Measurements from ENCODE around the gene FAM90A26.
"Not testable (repeated sequence)": the region's sequence is repeated elsewhere in the genome, so short reads cannot be mapped to it uniquely, and the experiment has no call there.

Gene FAM90A26

DNA sequence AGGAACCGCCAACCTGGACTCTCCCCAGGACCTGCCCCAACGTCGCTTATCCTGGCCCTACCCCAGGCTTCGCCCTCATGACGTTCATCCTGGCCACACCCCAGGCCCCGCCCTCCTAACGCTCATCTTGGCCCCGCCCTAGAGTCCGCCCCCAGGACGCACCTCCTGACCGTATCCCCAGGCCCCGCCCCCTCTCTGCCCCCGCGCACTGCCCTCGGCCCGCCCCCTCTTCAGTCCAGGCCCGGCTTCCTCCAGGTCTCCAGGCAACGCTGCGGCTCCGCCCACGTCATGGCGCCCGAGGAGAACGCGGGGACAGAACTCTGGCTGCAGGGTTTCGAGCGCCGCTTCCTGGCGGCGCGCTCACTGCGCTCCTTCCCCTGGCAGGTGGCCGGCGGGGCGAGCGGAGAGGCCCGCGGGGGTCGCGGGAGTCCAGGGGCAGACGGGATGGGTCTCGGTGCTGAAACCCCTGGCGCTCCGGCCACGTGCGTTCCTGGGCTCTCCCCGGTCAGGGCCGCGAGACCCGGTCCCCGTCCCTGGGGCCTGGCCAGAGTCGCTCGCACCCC lies 17.1 kb upstream of the FAM90A26 start:
- Histone ChIP-seq H3K27ac (replicated peaks; ENCODE audit: low read length) (peak overlapping the region; percentile 88), H4K91ac (ENCODE audit: low read depth, low read length, poor library complexity) (peak overlapping the region; percentile 30), H3K4me3 (ENCODE audit: low read length in 2 of 2) (peak overlapping the region; percentile 50 to 88), H3K9ac (ENCODE audit: low read depth, low read length, poor library complexity) (peak overlapping the region; percentile 70), H3K18ac (ENCODE audit: low read length) (peak overlapping the region; percentile 74), H3K4me2 (ENCODE audit: insufficient read depth, low read length, poor library complexity, severe bottlenecking) (peak overlapping the region; percentile 54), H2AFZ (ENCODE audit: low read length) (peak overlapping the region; percentile 83)
- not testable (repeated sequence) for H3K9me3 ChIP-seq (replicated peaks in 1 of 2; ENCODE audit: control insufficient read depth in 2 of 2, insufficient read depth in 1 of 2, low read depth in 1 of 2, low read length in 2 of 2); H4K8ac ChIP-seq (ENCODE audit: low read depth, low read length); H2AK5ac ChIP-seq (ENCODE audit: low read depth, low read length); H3K14ac ChIP-seq (ENCODE audit: low read length); H3K79me1 ChIP-seq (ENCODE audit: low read depth, low read length); H2BK15ac ChIP-seq (ENCODE audit: low read length); H3K36me3 ChIP-seq (replicated peaks in 1 of 2; ENCODE audit: control insufficient read depth in 2 of 2, insufficient read depth in 2 of 2, low read length in 2 of 2); H2BK5ac ChIP-seq (ENCODE audit: low read length); H2BK12ac ChIP-seq (ENCODE audit: low read length); H3K4me1 ChIP-seq (ENCODE audit: control insufficient read depth in 2 of 2, insufficient read depth in 1 of 2, low read depth in 1 of 2, low read length in 2 of 2); H3K27me3 ChIP-seq (ENCODE audit: control insufficient read depth in 3 of 3, insufficient read depth in 3 of 3, low read depth in 1 of 3, low read length in 3 of 3); H2BK120ac ChIP-seq (ENCODE audit: low read depth, low read length); H3K4ac ChIP-seq (ENCODE audit: low read length); H3K23ac ChIP-seq (ENCODE audit: low read depth, low read length, poor library complexity)
- WGBS, 2 donors (ENCODE audit: extremely low coverage in 2 of 2, insufficient read length in 2 of 2, insufficient replicate concordance in 1 of 2) = no CpG with 5 or more reads among the region's 53 CpGs
- peak; percentile 96 for DNase-seq (ENCODE audit: low spot score)

DNA sequence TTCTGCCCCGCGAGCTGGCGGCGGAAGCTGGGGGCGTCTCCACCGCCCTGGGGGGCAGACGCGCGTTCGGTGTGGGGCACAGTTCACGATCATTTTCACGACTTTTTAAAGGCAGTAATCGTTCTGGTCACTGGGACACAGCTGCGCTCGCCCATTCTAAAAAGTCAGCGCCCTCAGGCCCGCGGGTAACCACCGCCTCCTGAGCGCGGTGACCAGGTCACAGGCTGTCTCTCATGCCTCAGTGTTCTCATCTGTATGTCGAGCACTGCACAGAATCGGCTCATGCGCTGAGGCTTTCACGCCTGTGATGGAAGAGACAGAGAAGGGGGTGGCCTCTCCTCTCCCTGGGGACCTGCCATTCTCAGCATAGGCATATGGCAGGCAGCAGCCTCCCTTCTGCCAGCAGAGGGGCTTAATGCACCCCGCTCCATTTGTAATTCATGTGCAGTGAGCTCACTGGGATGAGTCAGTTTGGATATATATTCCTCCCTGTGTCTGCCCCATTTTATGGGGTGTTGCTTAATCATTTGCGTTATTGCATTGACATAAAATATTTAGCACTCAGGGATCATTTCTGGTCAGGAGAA lies 16.5 kb upstream of the FAM90A26 start:
- no CpG with 5 or more reads among the region's 27 CpGs for WGBS, 2 donors (ENCODE audit: extremely low coverage in 2 of 2, insufficient read length in 2 of 2, insufficient replicate concordance in 1 of 2)
- peak; percentile 3 for DNase-seq (ENCODE audit: low spot score)
- not testable (repeated sequence) for H3K23ac ChIP-seq (ENCODE audit: low read depth, low read length, poor library complexity); H2BK5ac ChIP-seq (ENCODE audit: low read length); H3K9me3 ChIP-seq (replicated peaks in 1 of 2; ENCODE audit: control insufficient read depth in 2 of 2, insufficient read depth in 1 of 2, low read depth in 1 of 2, low read length in 2 of 2); H3K4me1 ChIP-seq (ENCODE audit: control insufficient read depth in 2 of 2, insufficient read depth in 1 of 2, low read depth in 1 of 2, low read length in 2 of 2); H3K18ac ChIP-seq (ENCODE audit: low read length); H2AK5ac ChIP-seq (ENCODE audit: low read depth, low read length); H3K27ac ChIP-seq (replicated peaks; ENCODE audit: low read length); H2BK12ac ChIP-seq (ENCODE audit: low read length); H3K4ac ChIP-seq (ENCODE audit: low read length); H3K14ac ChIP-seq (ENCODE audit: low read length); H2BK15ac ChIP-seq (ENCODE audit: low read length); H3K79me1 ChIP-seq (ENCODE audit: low read depth, low read length); H4K8ac ChIP-seq (ENCODE audit: low read depth, low read length); H2BK120ac ChIP-seq (ENCODE audit: low read depth, low read length); H3K36me3 ChIP-seq (replicated peaks in 1 of 2; ENCODE audit: control insufficient read depth in 2 of 2, insufficient read depth in 2 of 2, low read length in 2 of 2); H3K27me3 ChIP-seq (ENCODE audit: control insufficient read depth in 3 of 3, insufficient read depth in 3 of 3, low read depth in 1 of 3, low read length in 3 of 3)
- peak overlapping the region; percentile 83 for H2AFZ ChIP-seq (ENCODE audit: low read length)
- peak overlapping the region; percentile 30 for H4K91ac ChIP-seq (ENCODE audit: low read depth, low read length, poor library complexity)
- H3K9ac ChIP-seq (ENCODE audit: low read depth, low read length, poor library complexity) = peak overlapping the region; percentile 70
- H3K4me2 ChIP-seq (ENCODE audit: insufficient read depth, low read length, poor library complexity, severe bottlenecking) = peak overlapping the region; percentile 54
- H3K4me3 ChIP-seq (ENCODE audit: low read length in 2 of 2) = peak overlapping the region; percentile 50 to 88

DNA sequence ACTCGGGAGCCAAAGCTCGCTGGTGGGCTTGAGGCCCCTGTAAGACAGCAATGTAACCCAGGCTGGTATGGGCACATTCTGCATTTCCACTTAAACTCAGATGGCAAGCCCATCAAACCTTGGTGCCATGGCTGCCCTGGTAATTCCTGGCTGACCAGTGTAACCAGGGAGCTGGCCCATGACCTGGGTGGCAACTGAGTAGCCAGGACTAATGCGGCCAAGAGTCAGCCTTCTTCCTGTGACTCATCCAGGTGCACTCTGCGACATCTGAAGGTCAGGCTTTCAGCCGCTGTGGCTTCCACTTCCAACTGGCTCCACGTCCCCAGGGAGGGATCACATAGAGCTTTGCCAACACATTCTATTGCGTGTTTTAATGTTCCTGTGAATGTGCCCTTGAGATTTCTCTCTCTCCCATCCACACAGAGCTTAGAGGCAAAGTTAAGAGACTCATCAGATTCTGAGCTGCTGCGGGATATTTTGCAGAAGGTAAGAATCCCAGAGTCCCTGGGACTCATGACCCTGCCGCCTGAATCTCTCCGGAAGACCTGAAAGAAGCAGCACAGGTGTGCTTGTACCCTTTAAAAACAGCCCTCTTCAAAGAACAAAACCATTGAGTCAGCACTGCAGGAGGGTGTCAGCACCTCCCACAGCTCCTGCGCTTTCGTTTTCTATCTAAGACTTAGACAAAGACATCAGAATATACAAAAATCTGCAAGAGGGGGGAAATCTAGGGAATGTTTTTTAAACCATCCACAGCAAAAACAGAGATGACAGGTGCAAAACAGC lies 14.9 kb upstream of the FAM90A26 start:
- H3K4me1 ChIP-seq (ENCODE audit: control insufficient read depth in 2 of 2, insufficient read depth in 1 of 2, low read depth in 1 of 2, low read length in 2 of 2); H2BK120ac ChIP-seq (ENCODE audit: low read depth, low read length); H2AK5ac ChIP-seq (ENCODE audit: low read depth, low read length); H3K9me3 ChIP-seq (replicated peaks in 1 of 2; ENCODE audit: control insufficient read depth in 2 of 2, insufficient read depth in 1 of 2, low read depth in 1 of 2, low read length in 2 of 2); H2BK12ac ChIP-seq (ENCODE audit: low read length); H3K27ac ChIP-seq (replicated peaks; ENCODE audit: low read length); H3K9ac ChIP-seq (ENCODE audit: low read depth, low read length, poor library complexity); H3K36me3 ChIP-seq (replicated peaks in 1 of 2; ENCODE audit: control insufficient read depth in 2 of 2, insufficient read depth in 2 of 2, low read length in 2 of 2); H2AFZ ChIP-seq (ENCODE audit: low read length); H3K23ac ChIP-seq (ENCODE audit: low read depth, low read length, poor library complexity); H3K4me2 ChIP-seq (ENCODE audit: insufficient read depth, low read length, poor library complexity, severe bottlenecking); H4K8ac ChIP-seq (ENCODE audit: low read depth, low read length); DNase-seq (ENCODE audit: low spot score); H4K91ac ChIP-seq (ENCODE audit: low read depth, low read length, poor library complexity); H3K18ac ChIP-seq (ENCODE audit: low read length); H3K4ac ChIP-seq (ENCODE audit: low read length); H3K14ac ChIP-seq (ENCODE audit: low read length); H3K27me3 ChIP-seq (ENCODE audit: control insufficient read depth in 3 of 3, insufficient read depth in 3 of 3, low read depth in 1 of 3, low read length in 3 of 3); H2BK5ac ChIP-seq (ENCODE audit: low read length); H3K4me3 ChIP-seq (ENCODE audit: low read length in 2 of 2); H2BK15ac ChIP-seq (ENCODE audit: low read length); H3K79me1 ChIP-seq (ENCODE audit: low read depth, low read length): not testable (repeated sequence)
- no CpG with 5 or more reads among the region's 12 CpGs for WGBS, 2 donors (ENCODE audit: extremely low coverage in 2 of 2, insufficient read length in 2 of 2, insufficient replicate concordance in 1 of 2)

DNA sequence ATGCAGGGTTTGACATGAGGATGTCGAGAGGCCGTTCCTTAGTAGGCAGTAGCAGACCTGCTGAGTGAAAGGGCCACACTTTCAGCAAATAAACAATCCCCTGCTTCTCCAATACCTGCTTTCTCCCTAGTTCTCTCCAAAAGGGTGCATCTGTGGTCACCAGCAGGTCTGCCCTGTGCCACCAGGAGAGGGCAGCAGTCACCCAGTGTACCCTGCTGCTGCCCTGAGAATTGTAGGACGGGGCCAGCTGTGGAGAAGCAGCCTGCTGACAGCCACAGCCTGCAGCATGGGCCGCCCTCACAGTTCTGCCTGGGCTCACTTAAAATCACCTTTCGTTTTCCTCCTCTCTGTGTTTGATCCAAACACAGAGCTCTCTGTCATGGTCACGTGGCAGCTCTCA lies 11.8 kb upstream of the FAM90A26 start:
- not testable (repeated sequence) for H3K4me1 ChIP-seq (ENCODE audit: control insufficient read depth in 2 of 2, insufficient read depth in 1 of 2, low read depth in 1 of 2, low read length in 2 of 2); H2AK5ac ChIP-seq (ENCODE audit: low read depth, low read length); H4K8ac ChIP-seq (ENCODE audit: low read depth, low read length); H4K91ac ChIP-seq (ENCODE audit: low read depth, low read length, poor library complexity); H2BK5ac ChIP-seq (ENCODE audit: low read length); H3K27me3 ChIP-seq (ENCODE audit: control insufficient read depth in 3 of 3, insufficient read depth in 3 of 3, low read depth in 1 of 3, low read length in 3 of 3); H3K4ac ChIP-seq (ENCODE audit: low read length); H2AFZ ChIP-seq (ENCODE audit: low read length); H3K36me3 ChIP-seq (replicated peaks in 1 of 2; ENCODE audit: control insufficient read depth in 2 of 2, insufficient read depth in 2 of 2, low read length in 2 of 2); H3K9me3 ChIP-seq (replicated peaks in 1 of 2; ENCODE audit: control insufficient read depth in 2 of 2, insufficient read depth in 1 of 2, low read depth in 1 of 2, low read length in 2 of 2); H3K23ac ChIP-seq (ENCODE audit: low read depth, low read length, poor library complexity); H2BK120ac ChIP-seq (ENCODE audit: low read depth, low read length); H3K14ac ChIP-seq (ENCODE audit: low read length); H3K79me1 ChIP-seq (ENCODE audit: low read depth, low read length); H2BK15ac ChIP-seq (ENCODE audit: low read length); H3K18ac ChIP-seq (ENCODE audit: low read length); H2BK12ac ChIP-seq (ENCODE audit: low read length); DNase-seq (ENCODE audit: low spot score); H3K4me3 ChIP-seq (ENCODE audit: low read length in 2 of 2); H3K4me2 ChIP-seq (ENCODE audit: insufficient read depth, low read length, poor library complexity, severe bottlenecking); H3K27ac ChIP-seq (replicated peaks; ENCODE audit: low read length); H3K9ac ChIP-seq (ENCODE audit: low read depth, low read length, poor library complexity)
- WGBS, 2 donors (ENCODE audit: extremely low coverage in 2 of 2, insufficient read length in 2 of 2, insufficient replicate concordance in 1 of 2) = no CpG with 5 or more reads among the region's 6 CpGs

All from neuronal stem cell (in vitro differentiated cells).